DND-41 (cell line): ENCODE results near the gene SDR39U1.

ENCODE experiments used
- EZH2 ChIP-seq: IDR thresholded peaks from 3 replicates; pipeline ENCODE4 v1.6.1; 2012; ENCODE audit warnings: borderline replicate concordance, low read depth, mild to moderate bottlenecking, moderate library complexity, low read length, inconsistent platforms; ENCODE audit not compliant: severe bottlenecking
- TF ChIP-seq, protein P1 (sequence below): IDR thresholded peaks from 2 replicates; pipeline ENCODE4 v1.5.1; 2012; ENCODE audit warnings: borderline replicate concordance, low read length, moderate library complexity, mild to moderate bottlenecking; ENCODE audit not compliant: poor library complexity, severe bottlenecking; ENCODE audit errors: extremely low read depth

DNA sequence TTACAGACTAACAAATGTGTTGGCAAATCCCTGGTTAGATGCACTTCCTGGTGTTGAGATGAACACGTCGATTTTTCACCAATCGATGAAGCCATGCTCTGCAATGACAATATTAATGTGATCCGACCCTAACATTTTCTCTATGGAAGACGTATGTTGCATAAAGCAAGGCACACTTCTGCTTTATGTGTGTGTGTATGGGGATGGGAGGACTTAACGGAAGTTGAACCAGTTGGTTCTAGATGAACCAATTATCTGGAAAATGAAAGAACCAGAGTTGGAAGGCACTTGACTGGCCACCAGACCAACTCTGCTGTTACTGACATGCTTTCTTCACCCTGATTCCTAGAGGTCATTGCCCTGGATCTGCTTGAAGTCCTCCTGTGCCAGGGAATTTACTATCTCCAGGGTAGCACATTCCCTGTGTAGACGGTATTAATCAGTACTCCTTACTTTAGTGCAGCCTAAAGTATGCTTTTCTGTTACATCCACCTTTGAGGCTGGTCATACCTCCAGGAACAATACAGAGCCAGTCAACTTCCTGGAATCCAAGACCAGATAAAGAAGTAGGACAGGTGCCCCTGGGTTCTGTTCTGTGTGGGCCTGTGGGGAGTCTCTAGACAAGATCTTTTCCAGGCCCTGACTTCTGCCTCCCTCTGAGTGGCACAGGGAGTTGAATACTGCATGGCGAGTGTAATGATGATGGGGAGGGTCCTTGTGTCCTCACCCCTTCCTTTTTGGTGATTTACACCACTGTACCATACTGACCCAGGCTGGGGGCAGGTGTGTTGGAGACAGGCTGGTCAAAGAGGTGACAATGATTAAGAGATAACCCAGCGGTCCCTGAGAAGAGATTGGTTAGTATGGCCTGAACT, 4.1 kb downstream of the SDR39U1 start:
- TF ChIP-seq, protein P1, sequence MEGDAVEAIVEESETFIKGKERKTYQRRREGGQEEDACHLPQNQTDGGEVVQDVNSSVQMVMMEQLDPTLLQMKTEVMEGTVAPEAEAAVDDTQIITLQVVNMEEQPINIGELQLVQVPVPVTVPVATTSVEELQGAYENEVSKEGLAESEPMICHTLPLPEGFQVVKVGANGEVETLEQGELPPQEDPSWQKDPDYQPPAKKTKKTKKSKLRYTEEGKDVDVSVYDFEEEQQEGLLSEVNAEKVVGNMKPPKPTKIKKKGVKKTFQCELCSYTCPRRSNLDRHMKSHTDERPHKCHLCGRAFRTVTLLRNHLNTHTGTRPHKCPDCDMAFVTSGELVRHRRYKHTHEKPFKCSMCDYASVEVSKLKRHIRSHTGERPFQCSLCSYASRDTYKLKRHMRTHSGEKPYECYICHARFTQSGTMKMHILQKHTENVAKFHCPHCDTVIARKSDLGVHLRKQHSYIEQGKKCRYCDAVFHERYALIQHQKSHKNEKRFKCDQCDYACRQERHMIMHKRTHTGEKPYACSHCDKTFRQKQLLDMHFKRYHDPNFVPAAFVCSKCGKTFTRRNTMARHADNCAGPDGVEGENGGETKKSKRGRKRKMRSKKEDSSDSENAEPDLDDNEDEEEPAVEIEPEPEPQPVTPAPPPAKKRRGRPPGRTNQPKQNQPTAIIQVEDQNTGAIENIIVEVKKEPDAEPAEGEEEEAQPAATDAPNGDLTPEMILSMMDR: no peak
- no peak for TF ChIP-seq EZH2
